Astrocyte (in vitro differentiated cells and primary cell): ENCODE data around the gene C15orf62. TPM values are rescaled to one million over a fixed set of nuclear protein-coding genes. Genes with fewer than 3 reads are reported as not detected.
A peak's percentile ranks its signal among the peaks of the same experiment; 100 is the strongest.

Experiments
- DNase-seq: peaks from one replicate; pipeline ENCODE4 v3.0.0-alpha.2; 2010; ENCODE audit warnings: low read depth
- FAIRE-seq: peaks from 2 replicates; lab custom pipeline; 2011; peaks lifted over from hg19 to GRCh38; lab: Jason Lieb, UNC
- H2AFZ ChIP-seq: 2 replicates; pipeline ENCODE4 v1.6.0; 2012; ENCODE audit warnings: low read depth, low read length, inconsistent platforms
- H3K27ac ChIP-seq: 2 replicates; pipeline ENCODE4 v1.5.1; 2011; ENCODE audit warnings: low read depth, low read length, inconsistent platforms
- H3K27me3 ChIP-seq: 2 replicates; pipeline ENCODE4 v1.6.0; 2011; ENCODE audit warnings: low read length, inconsistent platforms; ENCODE audit not compliant: insufficient read depth
- H3K36me3 ChIP-seq: 2 replicates; pipeline ENCODE4 v1.5.1; 2011; ENCODE audit warnings: low read length, inconsistent platforms; ENCODE audit not compliant: insufficient read depth
- H3K4me1 ChIP-seq: 2 replicates; pipeline ENCODE4 v1.5.1; 2011; ENCODE audit warnings: low read length, inconsistent platforms; ENCODE audit not compliant: insufficient read depth
- H3K4me2 ChIP-seq: 2 replicates; pipeline ENCODE4 v1.6.0; 2012; ENCODE audit warnings: low read length, inconsistent platforms
- H3K4me3 ChIP-seq: 2 replicates; pipeline ENCODE4 v1.5.1; 2011; ENCODE audit warnings: low read depth, mild to moderate bottlenecking, low read length, inconsistent platforms; ENCODE audit not compliant: insufficient read depth
- H3K79me2 ChIP-seq: 2 replicates; pipeline ENCODE4 v1.6.0; 2012; ENCODE audit warnings: mild to moderate bottlenecking, low read length, inconsistent platforms; ENCODE audit not compliant: insufficient read depth
- H3K9ac ChIP-seq: 2 replicates; pipeline ENCODE4 v1.6.0; 2012; ENCODE audit warnings: mild to moderate bottlenecking, low read length, inconsistent platforms
- H3K9me3 ChIP-seq: 2 replicates; pipeline ENCODE4 v1.5.1; 2012; ENCODE audit warnings: low read depth, mild to moderate bottlenecking, low read length, inconsistent platforms; ENCODE audit not compliant: insufficient read depth
- H4K20me1 ChIP-seq: 2 replicates; pipeline ENCODE4 v1.6.0; 2012; ENCODE audit warnings: low read length, inconsistent platforms; ENCODE audit not compliant: insufficient read depth
- H3K27ac Mint-ChIP-seq: one replicate; pipeline ENCODE4 v1.8.0; 2021; ENCODE audit warnings: mild to moderate bottlenecking, mixed read lengths; ENCODE audit not compliant: unreplicated experiment
- H3K27me3 Mint-ChIP-seq: one replicate; pipeline ENCODE4 v1.8.0; 2021; ENCODE audit warnings: low read depth, mixed read lengths; ENCODE audit not compliant: unreplicated experiment
- H3K36me3 Mint-ChIP-seq: one replicate; pipeline ENCODE4 v1.8.0; 2021; ENCODE audit warnings: low read depth, mixed read lengths; ENCODE audit not compliant: unreplicated experiment
- H3K4me1 Mint-ChIP-seq: one replicate; pipeline ENCODE4 v1.8.0; 2021; ENCODE audit warnings: low read depth, mixed read lengths; ENCODE audit not compliant: unreplicated experiment
- H3K4me3 Mint-ChIP-seq: one replicate; pipeline ENCODE4 v1.8.0; 2021; ENCODE audit warnings: mild to moderate bottlenecking, moderate library complexity, mixed read lengths; ENCODE audit not compliant: unreplicated experiment
- H3K9me3 Mint-ChIP-seq: one replicate; pipeline ENCODE4 v1.8.0; 2021; ENCODE audit warnings: mild to moderate bottlenecking, mixed read lengths; ENCODE audit not compliant: unreplicated experiment
- EZH2 ChIP-seq: IDR thresholded peaks from 2 replicates; pipeline ENCODE4 v1.6.1; 2012; ENCODE audit warnings: mild to moderate bottlenecking, low read length, inconsistent platforms; ENCODE audit not compliant: insufficient read depth
- total RNA-seq: library from RNA; stranded (reverse); gene quantifications from 2 replicates; pipeline ENCODE4 v1.2.1, GENCODE V29; 2021
- TF ChIP-seq, protein P1 (sequence below): IDR thresholded peaks from 2 replicates; pipeline ENCODE4 v1.5.1; 2011; ENCODE audit warnings: low read depth, mild to moderate bottlenecking, inconsistent platforms, low read length, moderate library complexity; ENCODE audit not compliant: insufficient read depth

The C15orf62 gene
- total RNA-seq, 1 donor from 2014 or later = not detected

DNA sequence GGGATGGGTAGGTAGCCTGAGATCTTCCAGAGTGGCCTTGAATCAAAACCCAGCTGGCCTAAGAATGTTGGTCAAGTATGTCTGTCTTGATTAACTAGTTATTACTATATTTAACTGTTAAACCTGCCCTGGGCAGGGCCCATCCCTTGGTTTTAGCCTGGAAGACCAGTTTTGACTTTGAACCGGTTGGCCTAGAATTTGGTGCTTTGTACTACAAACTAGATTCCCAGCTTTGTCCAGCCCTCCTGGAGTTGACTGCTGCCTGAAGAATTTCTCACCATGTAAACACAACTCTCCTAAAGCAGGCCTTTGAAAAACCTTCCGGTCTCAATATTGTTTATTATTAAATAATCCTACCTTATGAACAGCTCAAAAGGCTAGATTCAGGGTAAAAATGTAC, 16.0 kb downstream of the C15orf62 start:
- peaks cover 6% of the 10 kb centered on the region for H3K4me1 Mint-ChIP-seq
- H3K4me3 ChIP-seq = no peak overlapping the region
- H3K79me2 ChIP-seq = peaks cover 35% of the 10 kb centered on the region
- H2AFZ ChIP-seq = no peak overlapping the region
- H3K4me1 ChIP-seq = peaks cover 22% of the 10 kb centered on the region
- no peak overlapping the region for H3K27ac Mint-ChIP-seq
- H3K9me3 Mint-ChIP-seq = no peaks in the 10 kb centered on the region
- no peaks in the 10 kb centered on the region for H3K9me3 ChIP-seq
- no peak overlapping the region for H3K9ac ChIP-seq
- DNase-seq (no peak), FAIRE-seq (no peak)
- H3K27me3 ChIP-seq = no peaks in the 10 kb centered on the region
- no peak for TF ChIP-seq EZH2
- TF ChIP-seq, protein P1, sequence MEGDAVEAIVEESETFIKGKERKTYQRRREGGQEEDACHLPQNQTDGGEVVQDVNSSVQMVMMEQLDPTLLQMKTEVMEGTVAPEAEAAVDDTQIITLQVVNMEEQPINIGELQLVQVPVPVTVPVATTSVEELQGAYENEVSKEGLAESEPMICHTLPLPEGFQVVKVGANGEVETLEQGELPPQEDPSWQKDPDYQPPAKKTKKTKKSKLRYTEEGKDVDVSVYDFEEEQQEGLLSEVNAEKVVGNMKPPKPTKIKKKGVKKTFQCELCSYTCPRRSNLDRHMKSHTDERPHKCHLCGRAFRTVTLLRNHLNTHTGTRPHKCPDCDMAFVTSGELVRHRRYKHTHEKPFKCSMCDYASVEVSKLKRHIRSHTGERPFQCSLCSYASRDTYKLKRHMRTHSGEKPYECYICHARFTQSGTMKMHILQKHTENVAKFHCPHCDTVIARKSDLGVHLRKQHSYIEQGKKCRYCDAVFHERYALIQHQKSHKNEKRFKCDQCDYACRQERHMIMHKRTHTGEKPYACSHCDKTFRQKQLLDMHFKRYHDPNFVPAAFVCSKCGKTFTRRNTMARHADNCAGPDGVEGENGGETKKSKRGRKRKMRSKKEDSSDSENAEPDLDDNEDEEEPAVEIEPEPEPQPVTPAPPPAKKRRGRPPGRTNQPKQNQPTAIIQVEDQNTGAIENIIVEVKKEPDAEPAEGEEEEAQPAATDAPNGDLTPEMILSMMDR = no peak
- H3K4me3 Mint-ChIP-seq = no peak overlapping the region
- H3K27me3 Mint-ChIP-seq = no peaks in the 10 kb centered on the region
- no peak overlapping the region for H3K27ac ChIP-seq
- H3K4me2 ChIP-seq = no peak overlapping the region
- peaks cover 2% of the 10 kb centered on the region for H3K36me3 Mint-ChIP-seq
- peaks cover 51% of the 10 kb centered on the region for H4K20me1 ChIP-seq
- H3K36me3 ChIP-seq = peaks cover 4% of the 10 kb centered on the region

GRCh38 chr15:40787344-40787841, 17.6 kb downstream of the C15orf62 start:
- Histone ChIP-seq H3K27me3 (no peaks in the 10 kb centered on the region), H3K9ac (peak overlapping the region; percentile 31), H3K4me2 (peak overlapping the region; percentile 60), H3K4me3 (no peak overlapping the region), H3K79me2 (peaks cover 40% of the 10 kb centered on the region), H3K9me3 (no peaks in the 10 kb centered on the region), H4K20me1 (peaks cover 48% of the 10 kb centered on the region), H3K27ac (peak overlapping the region; percentile 36), H2AFZ (no peak overlapping the region), H3K36me3 (peaks cover 6% of the 10 kb centered on the region), H3K4me1 (peaks cover 23% of the 10 kb centered on the region)
- peaks cover 8% of the 10 kb centered on the region for H3K36me3 Mint-ChIP-seq
- H3K27me3 Mint-ChIP-seq = no peaks in the 10 kb centered on the region
- TF ChIP-seq EZH2 = no peak
- TF ChIP-seq, protein P1 = no peak
- FAIRE-seq = no peak
- no peak overlapping the region for H3K4me3 Mint-ChIP-seq
- peak overlapping the region; percentile 55 for H3K27ac Mint-ChIP-seq
- DNase-seq = peak; percentile 91
- no peaks in the 10 kb centered on the region for H3K9me3 Mint-ChIP-seq
- peaks cover 6% of the 10 kb centered on the region for H3K4me1 Mint-ChIP-seq

DNA sequence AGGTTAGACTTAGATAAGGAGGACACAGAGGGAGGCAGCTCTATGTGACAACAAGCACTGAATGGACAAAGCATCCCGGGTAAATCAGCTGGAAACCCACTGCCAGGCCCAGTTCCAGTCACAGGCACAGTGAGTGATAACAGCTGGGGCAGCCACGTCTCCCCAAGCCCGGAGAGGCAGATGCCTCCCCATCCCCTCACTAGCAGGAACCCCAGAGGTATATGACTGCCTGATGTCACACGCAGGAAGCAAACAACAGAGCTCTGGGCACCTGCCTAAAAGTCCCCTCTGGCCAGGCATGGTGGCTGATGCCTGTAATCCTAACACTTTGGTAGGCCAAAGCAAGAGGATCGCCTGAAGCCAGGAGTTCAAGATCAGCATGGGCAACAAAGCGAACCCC, 18.2 kb downstream of the C15orf62 start:
- FAIRE-seq (no peak), DNase-seq (no peak)
- Histone ChIP-seq H3K4me1 (peaks cover 29% of the 10 kb centered on the region), H3K27ac (peak overlapping the region; percentile 36), H3K9me3 (no peaks in the 10 kb centered on the region), H3K4me3 (no peak overlapping the region), H3K4me2 (peak overlapping the region; percentile 60), H3K27me3 (no peaks in the 10 kb centered on the region), H4K20me1 (peaks cover 42% of the 10 kb centered on the region), H3K36me3 (peaks cover 6% of the 10 kb centered on the region), H2AFZ (no peak overlapping the region), H3K9ac (peak overlapping the region; percentile 31), H3K79me2 (peaks cover 41% of the 10 kb centered on the region)
- Mint-ChIP-seq H3K4me1 (peaks cover 6% of the 10 kb centered on the region), H3K27ac (no peak overlapping the region), H3K36me3 (peaks cover 8% of the 10 kb centered on the region), H3K4me3 (no peak overlapping the region), H3K9me3 (no peaks in the 10 kb centered on the region), H3K27me3 (no peaks in the 10 kb centered on the region)
- TF ChIP-seq, protein P1 = no peak
- TF ChIP-seq EZH2 = no peak
